BE2C (cell line): Measurements from ENCODE around the gene RXRB.

Source experiments
- DNase-seq: peaks from one replicate; pipeline ENCODE4 v3.0.0-alpha.2; 2020
- H3K27me3 ChIP-seq: fragments of 250-450 bp; sonication (Bioruptor Pico); 2 replicates; pipeline ENCODE4 v1.5.1; 2020; ENCODE audit warnings: mild to moderate bottlenecking
- H3K36me3 ChIP-seq: fragments of 250-450 bp; sonication (Bioruptor Pico); 2 replicates; pipeline ENCODE4 v1.5.1; 2020; ENCODE audit warnings: mild to moderate bottlenecking
- H3K4me1 ChIP-seq: fragments of 250-450 bp; sonication (Bioruptor Pico); 2 replicates; pipeline ENCODE4 v1.5.1; 2020
- H3K4me3 ChIP-seq: 2 replicates; pipeline ENCODE4 v1.5.1; 2011; ENCODE audit warnings: low read depth, low read length
- H3K9me3 ChIP-seq: fragments of 250-450 bp; sonication (Bioruptor Pico); 2 replicates; pipeline ENCODE4 v1.5.1; 2020
- CTCF ChIP-seq: IDR thresholded peaks from 2 replicates; pipeline ENCODE4 v1.5.1; 2012; ENCODE audit warnings: mild to moderate bottlenecking, low read depth, low read length

RXRB gene

GRCh38 chr6:33189625-33190448 lies 10.6 kb downstream of the RXRB start:
- Histone ChIP-seq H3K36me3 (peaks cover 3% of the 10 kb centered on the region), H3K27me3 (peaks cover 11% of the 10 kb centered on the region), H3K4me1 (peaks cover 6% of the 10 kb centered on the region), H3K4me3 (no peak overlapping the region), H3K9me3 (no peaks in the 10 kb centered on the region)
- DNase-seq = no peak
- no peak for TF ChIP-seq CTCF

- peaks cover under 1% of the 10 kb centered on the region for H3K36me3 ChIP-seq
- H3K4me1 ChIP-seq = peaks cover 6% of the 10 kb centered on the region
- H3K9me3 ChIP-seq = no peaks in the 10 kb centered on the region
- TF ChIP-seq CTCF = no peak
- no peak for DNase-seq
- H3K4me3 ChIP-seq = no peak overlapping the region
- H3K27me3 ChIP-seq = peaks cover 11% of the 10 kb centered on the region
These were observed 11.3 kb downstream of the RXRB start for GRCh38 chr6:33189164-33189563.

- DNase-seq = no peak
- H3K36me3 ChIP-seq = no peaks in the 10 kb centered on the region
- H3K9me3 ChIP-seq = no peaks in the 10 kb centered on the region
- H3K4me1 ChIP-seq = peaks cover 6% of the 10 kb centered on the region
- H3K27me3 ChIP-seq = peaks cover 8% of the 10 kb centered on the region
- TF ChIP-seq CTCF = no peak
- no peak overlapping the region for H3K4me3 ChIP-seq
These were observed 12.7 kb downstream of the RXRB start for GRCh38 chr6:33187809-33188208.

GRCh38 chr6:33185654-33186187 lies 14.7 kb downstream of the RXRB start:
- TF ChIP-seq CTCF = no peak
- no peak overlapping the region for H3K4me3 ChIP-seq
- no peak for DNase-seq
- no peaks in the 10 kb centered on the region for H3K27me3 ChIP-seq
- no peaks in the 10 kb centered on the region for H3K4me1 ChIP-seq
- no peaks in the 10 kb centered on the region for H3K36me3 ChIP-seq
- no peaks in the 10 kb centered on the region for H3K9me3 ChIP-seq

- Histone ChIP-seq H3K9me3 (no peaks in the 10 kb centered on the region), H3K4me1 (no peaks in the 10 kb centered on the region), H3K4me3 (no peak overlapping the region), H3K27me3 (no peaks in the 10 kb centered on the region), H3K36me3 (no peaks in the 10 kb centered on the region)
- DNase-seq = no peak
- TF ChIP-seq CTCF = no peak
These were observed 15.3 kb downstream of the RXRB start for GRCh38 chr6:33185190-33185589.

GRCh38 chr6:33183071-33183683 lies 17.3 kb downstream of the RXRB start:
- Histone ChIP-seq H3K4me1 (no peaks in the 10 kb centered on the region), H3K27me3 (no peaks in the 10 kb centered on the region), H3K36me3 (no peaks in the 10 kb centered on the region), H3K4me3 (no peak overlapping the region), H3K9me3 (no peaks in the 10 kb centered on the region)
- no peak for TF ChIP-seq CTCF
- no peak for DNase-seq
